ENCODE data around the gene ZCCHC14.

- TF ChIP-seq, protein P1, sequence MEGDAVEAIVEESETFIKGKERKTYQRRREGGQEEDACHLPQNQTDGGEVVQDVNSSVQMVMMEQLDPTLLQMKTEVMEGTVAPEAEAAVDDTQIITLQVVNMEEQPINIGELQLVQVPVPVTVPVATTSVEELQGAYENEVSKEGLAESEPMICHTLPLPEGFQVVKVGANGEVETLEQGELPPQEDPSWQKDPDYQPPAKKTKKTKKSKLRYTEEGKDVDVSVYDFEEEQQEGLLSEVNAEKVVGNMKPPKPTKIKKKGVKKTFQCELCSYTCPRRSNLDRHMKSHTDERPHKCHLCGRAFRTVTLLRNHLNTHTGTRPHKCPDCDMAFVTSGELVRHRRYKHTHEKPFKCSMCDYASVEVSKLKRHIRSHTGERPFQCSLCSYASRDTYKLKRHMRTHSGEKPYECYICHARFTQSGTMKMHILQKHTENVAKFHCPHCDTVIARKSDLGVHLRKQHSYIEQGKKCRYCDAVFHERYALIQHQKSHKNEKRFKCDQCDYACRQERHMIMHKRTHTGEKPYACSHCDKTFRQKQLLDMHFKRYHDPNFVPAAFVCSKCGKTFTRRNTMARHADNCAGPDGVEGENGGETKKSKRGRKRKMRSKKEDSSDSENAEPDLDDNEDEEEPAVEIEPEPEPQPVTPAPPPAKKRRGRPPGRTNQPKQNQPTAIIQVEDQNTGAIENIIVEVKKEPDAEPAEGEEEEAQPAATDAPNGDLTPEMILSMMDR (IDR thresholded peaks at IDR 0.05 in 2 of 3, conservative IDR thresholded peaks at IDR 0.05 in 1 of 3; ENCODE audit: borderline replicate concordance in 1 of 3, insufficient read depth in 1 of 3, low read depth in 2 of 3, low read length in 2 of 3), result no peak
- TF ChIP-seq POLR2AphosphoS5 (IDR thresholded peaks at IDR 0.05; ENCODE audit: low read depth, low read length), result no peak
- TF ChIP-seq EZH2 (IDR thresholded peaks at IDR 0.05), result no peak
- TF ChIP-seq EZH2phosphoT487 (IDR thresholded peaks at IDR 0.05; ENCODE audit: borderline replicate concordance), result no peak
Measured at GRCh38 chr16:87423429-87423828, 69.4 kb downstream of the ZCCHC14 start.

Data from HCT116 (cell line).